HL-60/S4 (cell line): Measurements from ENCODE around the gene GIT2.

ENCODE experiments used
- in situ Hi-C: fragments of 300-500 bp; cut with MboI; formaldehyde crosslinking; loops from 2 replicates; pipeline ENCODE4 v1.14.3; 2022; ENCODE audit warnings: low sequenced_read_pairs

The GIT2 gene

DNA sequence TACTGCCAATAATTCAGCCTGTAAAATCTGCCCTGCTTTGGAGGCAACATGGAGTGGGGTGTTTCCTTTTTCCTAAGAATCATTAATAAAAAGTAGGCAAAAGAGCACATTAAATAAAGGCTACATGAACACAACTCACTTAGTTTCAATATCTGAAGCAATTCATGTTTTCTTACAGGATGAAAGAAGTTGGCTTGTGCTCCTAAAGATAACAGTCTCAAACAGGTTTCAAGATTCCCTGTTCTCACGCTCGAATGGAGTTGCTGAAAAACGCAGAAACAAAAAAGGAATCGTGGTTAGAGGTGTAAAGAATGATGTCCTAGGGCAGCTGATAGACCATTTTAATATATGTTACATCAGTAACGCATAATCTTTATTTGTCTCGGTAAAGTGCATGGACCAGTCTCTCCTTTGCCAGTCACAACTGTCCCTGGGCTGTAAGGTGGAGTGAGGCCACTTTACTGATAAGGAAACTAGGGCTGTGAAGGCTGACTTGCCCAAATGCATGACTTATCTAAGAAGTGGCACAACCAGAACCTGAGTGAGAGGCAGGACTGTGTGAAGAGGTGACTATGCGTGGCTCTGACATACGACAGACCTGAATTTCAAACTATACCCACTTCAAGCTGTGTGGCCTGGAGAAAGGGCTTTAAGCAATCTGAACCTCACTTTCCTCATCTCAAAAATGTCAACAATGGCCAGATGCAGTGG is 12.6 kb downstream of the GIT2 start:
- in situ Hi-C loops = no loop called here

DNA sequence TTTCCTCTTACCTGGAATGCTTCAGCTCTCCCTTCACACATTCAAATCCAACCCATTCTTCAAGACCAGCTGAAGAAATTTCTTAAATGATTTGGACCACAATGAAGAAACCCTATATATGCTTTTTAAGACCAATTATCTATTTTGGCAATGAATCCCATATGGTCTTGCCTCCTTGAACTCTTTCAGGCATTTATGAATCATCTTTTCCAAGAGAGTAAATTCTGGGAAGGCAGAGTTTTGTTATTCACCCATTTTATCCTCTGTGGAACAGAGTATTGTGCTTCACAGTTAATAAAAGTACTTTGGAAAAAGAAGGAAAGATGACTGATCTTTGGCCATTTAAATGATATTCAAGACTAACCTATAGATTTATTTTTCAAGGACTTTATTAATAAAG is 14.0 kb downstream of the GIT2 start:
- in situ Hi-C loops = no loop called here

DNA sequence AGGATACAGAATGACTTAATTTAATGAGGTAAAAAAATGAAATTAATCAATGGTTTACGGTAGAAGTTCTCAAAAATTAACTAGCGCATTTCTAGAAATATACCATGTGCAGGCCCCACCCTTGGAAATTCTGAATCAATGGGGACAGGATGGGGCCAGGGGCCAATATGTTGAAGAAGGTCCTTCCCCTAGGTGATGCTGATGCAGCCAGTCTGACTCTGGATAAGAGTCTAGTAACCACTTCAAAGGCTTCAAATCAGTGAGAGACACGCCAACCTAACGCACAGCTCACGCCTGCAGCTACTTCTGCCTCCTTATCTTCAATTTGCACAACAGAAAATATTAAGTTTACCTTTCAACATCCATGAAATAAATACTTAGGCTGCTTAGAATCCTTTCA is 14.9 kb downstream of the GIT2 start:
- in situ Hi-C loops = no loop called here

DNA sequence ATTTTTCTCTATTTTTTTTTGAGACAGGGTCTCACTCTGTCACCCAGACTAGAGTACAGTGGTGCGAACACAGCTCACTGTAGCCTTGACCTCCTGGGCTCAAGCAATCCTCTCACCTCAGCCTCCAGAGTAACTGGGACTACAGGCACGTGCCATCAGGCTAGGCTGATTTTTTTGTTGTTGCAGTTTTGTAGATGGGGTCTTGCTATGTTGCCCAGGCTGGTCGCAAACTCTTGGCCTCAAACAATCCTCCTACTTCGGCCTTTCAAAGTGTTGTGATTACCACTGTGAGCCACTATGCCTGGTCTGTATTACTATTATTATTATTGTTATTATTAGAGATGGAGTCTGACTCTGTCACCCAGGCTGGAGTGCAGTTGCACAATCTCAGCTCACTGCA is 23.3 kb downstream of the GIT2 start:
- in situ Hi-C loops = no loop called here

DNA sequence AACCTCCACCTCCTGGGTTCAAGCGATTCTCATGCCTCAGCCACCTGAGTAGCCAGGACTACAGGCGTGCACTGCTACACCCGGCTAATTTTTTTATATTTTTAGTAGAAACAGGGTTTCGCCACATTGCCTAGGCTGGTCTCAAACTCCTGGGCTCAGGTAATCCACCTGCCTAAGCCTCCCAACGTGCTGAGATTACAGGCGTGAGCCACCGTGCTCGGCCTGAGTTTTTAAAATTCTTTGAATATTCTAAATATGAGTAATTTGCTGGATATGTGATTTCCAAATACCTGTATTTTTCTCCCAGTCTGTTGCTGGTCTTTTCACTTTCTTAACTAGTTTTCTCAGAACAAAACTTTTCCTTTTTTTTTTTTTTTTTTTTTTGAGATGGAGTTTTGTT is 27.4 kb downstream of the GIT2 start:
- in situ Hi-C loops = no loop called here

DNA sequence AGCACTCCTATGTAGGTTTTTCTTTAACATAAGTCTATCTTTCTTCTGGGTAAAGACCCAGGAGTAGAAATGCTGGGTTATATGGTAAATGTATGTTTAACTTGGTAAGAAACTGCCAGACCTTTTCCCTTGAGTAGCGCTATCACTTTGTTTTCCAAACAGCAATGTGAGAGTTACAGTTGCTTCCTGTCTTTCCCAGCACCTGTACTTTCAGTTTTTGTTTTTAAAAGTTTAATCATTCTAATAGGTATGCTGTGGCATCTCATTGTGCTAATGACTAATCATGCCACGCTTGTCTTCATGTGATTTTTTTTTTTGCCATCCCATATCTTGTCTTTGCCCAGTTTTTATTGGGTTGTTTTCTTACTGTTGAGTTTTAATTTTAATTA is 28.1 kb downstream of the GIT2 start:
- in situ Hi-C loops = no loop called here

DNA sequence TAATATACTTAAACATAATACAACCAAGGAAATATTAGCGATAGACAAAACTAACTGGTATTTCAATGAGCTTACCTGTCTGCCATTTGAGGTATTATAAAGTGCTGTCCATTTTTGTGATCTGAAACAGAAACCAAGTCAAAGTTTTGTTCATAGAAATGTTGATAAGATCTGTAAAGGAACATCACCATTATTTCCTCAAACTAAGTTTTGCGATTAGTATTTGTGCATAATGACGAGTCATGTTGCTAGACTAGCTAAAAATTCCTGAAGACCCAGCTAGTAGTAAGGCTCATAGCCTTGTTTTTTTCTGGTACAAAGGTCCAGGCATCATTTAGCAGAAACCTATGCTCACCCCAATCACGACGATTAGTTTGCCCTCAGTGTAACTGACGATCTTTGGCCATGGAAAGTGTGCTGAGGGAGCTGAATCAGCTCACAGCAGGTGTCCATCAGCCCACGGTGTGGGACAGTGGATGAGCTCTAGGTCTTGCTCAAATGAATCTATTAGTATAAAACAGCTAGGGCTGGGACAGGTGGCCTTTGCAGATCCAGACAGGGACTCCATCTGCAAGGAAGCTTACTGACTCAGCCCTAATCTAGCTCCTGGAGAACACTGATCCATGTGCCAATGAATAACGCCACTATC is 28.7 kb downstream of the GIT2 start:
- in situ Hi-C loops = no loop called here

DNA sequence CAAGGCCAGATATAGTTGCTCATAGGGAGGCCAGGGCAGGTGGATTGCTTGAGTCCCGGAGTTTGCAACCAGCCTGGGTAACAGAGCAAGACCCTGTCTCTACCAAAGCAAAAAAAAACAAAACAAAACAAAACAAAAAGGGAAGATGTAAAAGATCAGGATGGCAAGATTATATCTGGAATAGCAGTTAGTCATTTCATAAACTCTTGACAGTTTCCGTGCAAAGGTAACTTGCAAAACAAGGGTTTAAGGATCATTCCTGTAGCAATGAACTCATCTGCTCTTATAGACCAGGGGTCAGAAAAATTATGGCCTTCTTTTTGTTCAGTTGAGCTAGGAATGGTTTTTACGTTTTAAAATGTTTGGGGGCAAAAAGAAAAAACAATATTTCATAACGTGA is 29.6 kb downstream of the GIT2 start:
- in situ Hi-C loops = no loop called here

DNA sequence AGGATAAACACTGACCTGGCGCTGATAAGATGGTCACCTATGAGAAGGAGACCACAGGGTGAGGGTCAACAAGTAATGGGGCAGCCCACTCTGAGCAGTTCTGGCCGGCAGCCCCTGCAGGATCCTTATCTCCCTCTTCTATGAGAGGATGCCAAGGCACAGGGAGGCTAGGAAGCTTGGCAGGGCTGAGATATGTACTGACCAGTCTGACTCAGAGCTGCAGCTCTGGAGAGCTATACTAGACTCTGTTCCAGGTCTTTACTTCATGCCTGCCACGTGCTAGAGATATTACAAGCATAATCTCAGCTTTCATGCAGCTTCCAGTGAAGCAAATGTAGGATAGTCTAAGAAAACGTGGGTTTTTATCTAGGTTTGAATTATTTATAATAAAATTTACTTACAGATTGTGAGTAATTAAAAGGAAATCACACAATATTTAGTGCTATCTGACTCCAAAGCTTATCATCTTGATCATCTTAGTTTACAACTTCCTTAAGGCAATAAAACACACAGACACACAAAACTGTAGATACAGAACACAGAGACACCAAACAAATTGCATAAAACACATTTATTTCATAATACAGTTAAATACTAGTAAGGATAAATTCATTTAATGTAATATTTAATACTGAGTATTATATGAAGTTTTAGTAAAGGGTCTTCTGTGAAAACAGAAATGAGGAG is 32.3 kb downstream of the GIT2 start:
- in situ Hi-C loops = no loop called here

DNA sequence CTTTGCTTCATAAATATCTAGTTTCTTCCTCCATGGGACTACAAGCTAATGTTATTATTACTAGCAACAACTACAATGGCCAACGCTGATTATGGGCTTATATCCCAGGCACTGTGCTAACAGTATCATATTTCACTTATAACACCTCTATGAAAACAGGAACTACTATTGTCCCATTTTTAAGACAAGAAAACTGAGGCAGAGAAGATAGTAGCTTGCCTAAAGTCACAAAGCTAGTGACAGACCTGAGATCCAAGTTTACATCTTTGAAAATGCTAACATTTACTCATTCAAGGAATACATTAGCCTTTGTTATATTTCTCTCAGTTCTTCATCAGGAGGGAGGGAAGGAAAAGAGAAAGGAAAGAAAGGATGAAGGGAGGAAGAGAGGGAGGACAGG is 32.8 kb downstream of the GIT2 start:
- in situ Hi-C loops = no loop called here

DNA sequence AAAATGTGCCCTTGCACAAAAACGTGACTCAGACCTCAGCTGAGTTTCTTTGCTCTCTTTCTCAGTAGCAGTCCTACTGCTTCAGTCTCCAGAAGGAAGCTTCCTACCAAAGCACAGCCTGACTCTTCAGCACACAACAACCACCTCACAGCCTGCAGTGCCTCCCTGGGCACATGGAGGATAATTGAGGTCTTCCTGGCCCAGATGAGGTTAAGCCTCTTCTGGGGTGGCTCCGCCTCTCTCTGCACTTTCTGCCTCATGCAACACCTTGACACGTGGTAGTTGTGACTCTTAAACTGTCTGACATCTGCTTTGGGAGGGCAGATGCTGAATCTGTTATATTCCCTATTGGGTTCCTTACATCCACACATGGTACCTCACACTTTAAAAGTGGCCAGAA is 33.8 kb downstream of the GIT2 start:
- in situ Hi-C loops = no loop called here

DNA sequence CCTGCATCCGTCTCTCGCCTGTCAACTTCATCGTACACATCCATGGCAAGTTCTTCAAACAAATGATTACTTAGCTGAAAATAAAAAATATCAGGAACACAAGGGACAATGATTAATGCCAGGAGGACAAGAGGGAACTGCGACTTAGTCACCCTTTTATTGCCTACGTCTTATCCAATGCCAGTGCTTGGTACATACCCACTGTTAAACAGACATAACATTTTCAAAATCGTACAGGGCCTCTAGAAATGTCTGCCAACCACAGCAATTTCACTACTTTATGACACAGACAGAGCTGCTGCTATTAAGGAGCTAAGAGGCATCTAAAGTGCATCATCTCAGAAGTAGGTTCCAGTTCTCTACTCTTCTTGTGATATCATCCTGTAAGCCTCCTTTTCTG is 34.6 kb downstream of the GIT2 start:
- in situ Hi-C loops = no loop called here

DNA sequence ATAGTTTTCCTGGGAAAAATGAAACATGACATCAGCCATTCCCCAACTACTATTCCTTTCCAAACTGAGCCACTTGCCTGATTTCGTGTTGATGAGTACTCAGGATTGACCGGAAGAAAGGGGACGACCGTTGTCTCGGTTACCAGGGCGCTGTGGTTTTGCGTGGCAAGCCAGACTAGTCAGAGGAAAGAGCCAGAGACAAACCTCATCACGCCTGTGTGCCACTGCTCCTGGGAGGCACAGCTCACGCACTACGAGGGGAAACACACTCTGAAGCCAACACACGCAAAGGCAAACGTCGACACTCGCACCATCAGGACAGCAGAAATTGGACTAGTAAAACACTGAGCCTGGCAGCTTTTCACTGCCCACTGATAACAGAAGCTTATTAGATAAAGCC is 35.0 kb downstream of the GIT2 start:
- in situ Hi-C loops = no loop called here

DNA sequence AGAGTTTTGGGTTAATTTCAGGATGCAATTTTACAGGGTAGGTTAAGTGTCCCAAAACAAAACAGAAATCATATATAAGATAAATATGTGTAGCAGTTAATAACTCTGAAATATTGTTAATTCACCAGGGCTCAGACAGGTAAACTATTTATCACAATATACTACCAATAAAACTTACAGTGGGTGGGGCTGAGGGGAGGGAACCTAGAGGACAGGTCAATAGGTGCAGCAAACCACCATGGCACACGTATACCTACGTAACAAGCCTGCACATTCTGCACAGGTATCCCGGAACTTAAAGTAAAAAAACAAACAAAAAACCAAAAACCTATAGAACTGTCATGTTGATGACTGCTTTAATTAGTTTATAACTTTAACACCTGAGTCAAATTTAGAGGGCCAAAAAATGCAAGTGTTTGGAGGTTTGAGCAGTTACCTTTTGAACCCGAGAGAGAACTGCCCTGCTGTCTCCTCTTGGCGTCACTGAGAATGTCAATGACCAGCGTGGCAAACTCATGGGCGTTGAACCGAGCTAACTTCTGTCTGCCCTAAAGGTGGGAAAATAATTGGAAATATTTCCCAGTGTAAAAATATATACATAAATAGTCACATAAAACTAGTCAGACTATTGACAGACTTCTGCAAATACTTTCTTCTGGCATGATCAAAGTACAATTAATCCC is 36.6 kb downstream of the GIT2 start:
- in situ Hi-C loops = no loop called here

DNA sequence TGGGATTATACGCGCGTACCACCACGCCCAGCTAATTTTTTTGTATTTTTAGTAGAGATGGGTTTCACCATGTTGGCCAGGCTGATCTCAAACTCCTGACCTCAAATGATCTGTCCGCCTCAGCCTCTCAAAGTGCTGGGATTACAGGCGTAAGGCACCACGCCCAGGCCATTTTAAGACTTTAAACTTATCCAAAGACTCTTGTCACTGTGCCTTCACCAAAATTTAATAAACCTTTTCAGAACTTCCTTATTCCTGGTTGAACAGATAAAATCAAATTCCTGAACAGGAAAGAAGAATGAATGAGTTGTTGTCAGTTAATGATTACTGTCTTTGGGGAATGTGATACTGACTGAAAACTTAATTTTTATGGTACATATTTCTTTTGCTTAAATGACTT is 37.8 kb downstream of the GIT2 start:
- in situ Hi-C loops = no loop called here

DNA sequence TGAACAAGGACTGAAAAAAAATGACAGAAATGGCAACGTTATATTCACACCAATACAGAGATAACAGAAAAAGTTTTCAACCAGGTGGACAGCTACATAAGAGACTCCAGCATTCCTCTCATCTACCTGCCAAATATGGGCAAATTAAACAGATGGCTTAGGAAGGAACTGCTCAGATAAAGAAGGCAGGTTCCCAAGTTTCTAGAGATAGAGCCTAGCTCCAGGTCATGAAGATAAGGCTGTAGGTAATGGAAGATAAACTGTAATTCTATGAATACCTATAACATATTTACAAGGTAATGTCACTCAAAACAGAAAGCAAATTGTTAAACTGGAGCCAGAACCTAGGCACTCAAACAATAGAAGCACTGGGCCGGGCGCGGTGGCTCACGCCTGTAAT is 42.5 kb downstream of the GIT2 start:
- in situ Hi-C loops = no loop called here

DNA sequence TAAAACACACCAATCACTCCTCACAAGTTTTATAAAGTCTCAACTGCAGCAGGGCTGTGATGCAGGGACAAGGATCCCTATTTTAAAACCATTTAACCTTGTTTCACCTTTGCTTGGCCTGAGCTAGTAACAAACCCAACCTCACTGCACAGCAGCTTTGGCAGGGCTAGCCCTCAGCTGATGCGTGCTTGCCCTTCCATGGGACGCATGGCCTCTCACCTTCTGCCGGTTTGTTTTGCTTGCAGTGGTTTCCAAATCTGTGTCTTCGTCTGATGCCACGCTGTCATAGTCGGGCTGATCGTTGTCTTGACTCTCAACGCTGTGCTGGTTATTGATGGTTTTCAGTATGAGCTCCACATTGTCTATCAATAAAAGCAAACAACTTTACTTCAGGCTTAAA is 43.3 kb downstream of the GIT2 start:
- in situ Hi-C loops = no loop called here

DNA sequence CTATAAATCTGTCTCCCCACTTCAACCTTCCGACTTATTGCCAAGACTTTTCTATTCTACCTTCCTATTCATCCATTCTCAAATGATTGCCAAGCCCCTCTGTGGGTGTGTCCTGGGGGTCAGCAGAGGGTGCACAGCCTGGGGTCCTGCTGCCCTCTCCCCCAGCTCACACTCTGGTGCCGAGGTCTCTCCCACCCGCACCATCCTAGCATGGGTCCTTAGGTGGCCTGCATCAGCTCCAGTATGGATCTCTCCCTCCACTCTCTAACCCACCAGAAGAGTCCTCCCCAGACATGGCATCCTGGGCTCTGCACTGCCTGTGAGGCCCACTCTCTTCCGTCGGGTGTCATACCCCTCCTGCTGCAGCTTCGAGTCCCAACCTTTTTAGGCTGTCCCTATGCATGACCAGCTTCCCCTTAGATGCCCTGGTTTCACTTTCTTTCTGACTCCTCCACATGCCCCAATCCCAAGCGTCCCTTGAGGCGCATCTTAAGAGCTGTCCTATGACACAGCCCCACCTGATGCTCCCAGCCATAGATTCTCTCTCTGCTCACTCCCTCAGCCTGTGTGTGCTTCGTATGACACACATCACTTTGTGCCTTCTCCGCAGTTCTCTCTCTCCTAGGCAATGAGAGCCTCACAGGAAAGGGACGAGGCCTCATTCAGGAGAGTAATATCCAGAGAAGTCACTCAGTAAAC is 43.9 kb downstream of the GIT2 start:
- in situ Hi-C loops = no loop called here

DNA sequence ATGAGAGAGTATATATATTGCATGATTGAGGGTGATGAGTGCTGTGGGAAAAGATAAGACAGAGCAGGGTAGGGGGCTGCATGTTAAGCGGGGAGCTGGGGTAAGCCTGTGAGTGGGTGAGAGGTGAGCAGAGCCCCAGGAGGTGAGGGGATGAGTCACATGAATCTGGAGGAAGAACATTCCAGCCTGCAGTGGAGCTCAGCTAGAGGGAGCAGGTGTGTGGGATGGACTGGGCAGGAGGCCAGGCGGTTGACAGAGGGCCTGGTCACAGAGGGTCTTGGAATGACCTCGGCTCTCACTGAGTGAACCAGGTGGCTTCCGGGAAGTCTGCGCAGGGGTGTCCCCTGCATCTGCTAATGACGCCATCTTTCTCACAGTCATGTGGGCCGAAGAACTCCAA is 44.4 kb downstream of the GIT2 start:
- in situ Hi-C loops = no loop called here

DNA sequence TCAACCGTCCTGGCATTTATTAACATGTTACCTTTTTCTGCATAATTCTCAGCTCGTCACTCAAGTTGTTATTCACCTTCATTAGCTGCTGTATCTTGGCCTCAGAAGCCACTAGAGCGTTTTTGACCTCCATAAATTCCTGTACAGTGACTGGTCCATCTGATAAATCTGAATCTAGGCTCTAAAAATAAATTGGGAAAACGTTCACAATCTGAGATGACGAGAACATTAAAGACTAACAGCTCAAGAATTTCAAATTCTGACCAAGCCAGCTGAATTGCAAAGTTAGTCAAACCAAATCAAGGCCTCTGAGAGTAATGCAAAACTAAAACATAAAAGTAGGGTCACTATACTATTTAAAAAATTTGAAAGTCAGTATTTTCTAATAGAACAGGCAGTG is 45.0 kb downstream of the GIT2 start:
- in situ Hi-C loops = no loop called here

DNA sequence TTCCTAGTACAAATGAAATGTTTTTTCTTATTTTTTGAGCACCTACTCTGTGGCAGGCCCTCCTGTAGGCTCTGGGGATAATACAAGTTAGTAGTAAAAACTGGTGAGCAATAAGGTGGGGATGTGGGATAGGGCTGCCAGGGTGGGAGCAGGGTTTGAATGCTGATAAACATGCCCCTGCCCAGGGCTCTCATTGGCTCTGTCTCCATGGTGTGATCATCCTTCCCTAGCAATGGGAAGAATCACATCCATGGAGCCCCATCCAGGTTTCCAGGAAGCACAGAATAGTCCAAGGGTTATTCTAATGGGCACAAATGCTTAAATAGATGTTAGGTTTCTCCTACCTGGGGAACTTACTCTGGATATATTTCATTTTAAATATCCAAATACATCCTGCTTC is 45.5 kb downstream of the GIT2 start:
- in situ Hi-C loops = no loop called here
